K562 (cell line): Measurements from ENCODE around the gene HGD. TPM values are rescaled to one million over a fixed set of nuclear protein-coding genes. Genes with fewer than 3 reads are reported as not detected.
A peak's percentile ranks its signal among the peaks of the same experiment; 100 is the strongest.

Experiments
- ATAC-seq: fragments of 200-7000 bp; cut with Tn5 transposase; 3 replicates; pipeline ENCODE4 v1.9.1; 2020; ENCODE audit warnings: moderate library complexity
- BruUV-seq: library from RNA; stranded (reverse); fragments of 400-500 nt; replicated peaks from 2 replicates; lab custom pipeline; 2021; lab: Mats Ljungman, UMichigan
- CTCF ChIA-PET: fragments of 300-600 bp; formaldehyde crosslinking; extraction: SDS; loops from one replicate; lab custom pipeline; 2021; ENCODE audit warnings: low intra/inter-chr PET ratio; lab: Yijun Ruan, JAX
- POLR2A ChIA-PET: fragments of 300-600, 350-650 bp; sonication (Branson Sonifier 250); formaldehyde crosslinking; extraction: SDS; loops from one replicate; lab custom pipeline; 2021; ENCODE audit warnings: antibody characterized with exemption, inconsistent platforms; lab: Yijun Ruan, JAX
- DNase-seq, 4 experiments: peaks; one replicate each; pipeline versions ENCODE4 v3.0.0 to v3.0.0-alpha.2; 2011 to 2018; ENCODE audit warnings: low spot score in 3 of 4, mixed read lengths in 3 of 4; ENCODE audit errors: extremely low read depth in 1 of 4
- FAIRE-seq: peaks from 2 replicates; lab custom pipeline; 2011; peaks lifted over from hg19 to GRCh38; lab: Jason Lieb, UNC
- H2AFZ ChIP-seq: 2 replicates; pipeline ENCODE4 v1.6.0; 2011; ENCODE audit warnings: low read depth, low read length, control low read depth, inconsistent platforms
- H3K27ac ChIP-seq: fragments of 200-600 bp; 3 replicates; pipeline ENCODE4 v1.8.0; 2011; ENCODE audit warnings: low read depth, mild to moderate bottlenecking, control low read depth, inconsistent platforms, low read length, moderate library complexity, mixed read lengths; ENCODE audit errors: extremely low read depth
- H3K27me3 ChIP-seq, 2 experiments: fragments of 300-600 bp in 1 of 2; 2 replicates in 1 of 2; 3 replicates in 1 of 2; pipeline versions ENCODE4 v1.6.0 to v1.8.0; 2011; ENCODE audit warnings: inconsistent platforms in 2 of 2, low read length in 2 of 2, mild to moderate bottlenecking in 1 of 2, mixed read lengths in 1 of 2, moderate library complexity in 1 of 2; ENCODE audit not compliant: control insufficient read depth in 2 of 2, insufficient read depth in 2 of 2
- H3K36me3 ChIP-seq: fragments of 300-600 bp; 3 replicates; pipeline ENCODE4 v1.8.0; 2011; ENCODE audit warnings: mild to moderate bottlenecking, low read length, inconsistent platforms; ENCODE audit not compliant: control insufficient read depth, insufficient read depth
- H3K4me1 ChIP-seq, 2 experiments: fragments of 200-600 bp in 1 of 2; replicated peaks in 1 of 2; 2 replicates in 1 of 2; 3 replicates in 1 of 2; pipeline versions ENCODE4 v1.5.1 to v1.8.0; 2011; ENCODE audit warnings: inconsistent platforms in 2 of 2, low read length in 2 of 2, mild to moderate bottlenecking in 1 of 2, mixed read lengths in 1 of 2, moderate library complexity in 1 of 2; ENCODE audit not compliant: control insufficient read depth in 2 of 2, insufficient read depth in 2 of 2
- H3K4me2 ChIP-seq: 2 replicates; pipeline ENCODE4 v1.6.1; 2011; ENCODE audit warnings: low read length, control low read depth, inconsistent platforms, mixed read lengths; ENCODE audit not compliant: insufficient read depth
- H3K4me3 ChIP-seq: fragments of 200-600 bp; sonication (generic), shearing (Covaris generic); 2 replicates; pipeline ENCODE4 v1.5.1; 2016; ENCODE audit warnings: control low read depth, inconsistent platforms
- H3K79me2 ChIP-seq: fragments of 200-600 bp; 3 replicates; pipeline ENCODE4 v1.8.0; 2011; ENCODE audit warnings: low read length, inconsistent platforms; ENCODE audit not compliant: control insufficient read depth, insufficient read depth
- H3K9ac ChIP-seq, 2 experiments: 2 replicates each; pipeline versions ENCODE4 v1.6.0 to v1.6.1; 2011; ENCODE audit warnings: low read depth in 2 of 2, low read length in 2 of 2, control low read depth in 1 of 2, inconsistent platforms in 1 of 2, mild to moderate bottlenecking in 1 of 2, mixed read lengths in 1 of 2; ENCODE audit not compliant: insufficient read depth in 1 of 2
- H3K9me1 ChIP-seq: one replicate; pipeline ENCODE4 v1.6.0; 2011; ENCODE audit warnings: inconsistent platforms, mild to moderate bottlenecking, low read length, moderate library complexity; ENCODE audit not compliant: control insufficient read depth, insufficient read depth
- H3K9me3 ChIP-seq: replicated peaks from 2 replicates; pipeline ENCODE4 v1.5.1; 2011; ENCODE audit warnings: low read depth, low read length, inconsistent platforms; ENCODE audit not compliant: control insufficient read depth, insufficient read depth
- H4K20me1 ChIP-seq: replicated peaks from 2 replicates; pipeline ENCODE4 v1.6.1; 2011; ENCODE audit warnings: low read length, inconsistent platforms, mixed read lengths; ENCODE audit not compliant: control insufficient read depth, insufficient read depth
- BDP1 ChIP-seq: IDR thresholded peaks from 3 replicates; pipeline ENCODE4 v1.6.1; 2011; ENCODE audit not compliant: insufficient read length, insufficient read depth
- CUX1 ChIP-seq: fragments of 200-800 bp; sonication (Bioruptor generic); IDR thresholded peaks from 2 replicates; pipeline ENCODE4 v1.6.1; 2016; ENCODE audit warnings: missing genetic modification characterization, missing compliant biosample characterization
- ETS2 ChIP-seq: IDR thresholded peaks from 2 replicates; pipeline ENCODE4 v1.6.1; 2016; ENCODE audit warnings: borderline replicate concordance, missing genetic modification characterization, mild to moderate bottlenecking, moderate library complexity, missing compliant biosample characterization; ENCODE audit not compliant: poor library complexity, severe bottlenecking
- EWSR1 ChIP-seq: fragments of 450-650 bp; IDR thresholded peaks from 2 replicates; pipeline ENCODE4 v1.6.1; 2018; ENCODE audit warnings: borderline replicate concordance, mild to moderate bottlenecking, low read depth, moderate library complexity; ENCODE audit not compliant: partially characterized antibody
- FOXJ3 ChIP-seq: sonication (generic); formaldehyde crosslinking; IDR thresholded peaks from 2 replicates; pipeline ENCODE4 v1.4.0; 2020; ENCODE audit warnings: mild to moderate bottlenecking, missing genetic modification reagents
- HEY1 ChIP-seq: fragments of 250-450 bp; sonication (Bioruptor Pico); IDR thresholded peaks from 2 replicates; pipeline ENCODE4 v1.5.0; 2020; ENCODE audit warnings: mild to moderate bottlenecking, moderate library complexity, borderline replicate concordance
- POU5F1 ChIP-seq: fragments of 150-350 bp; IDR thresholded peaks from 2 replicates; pipeline ENCODE4 v1.6.1; 2014; ENCODE audit warnings: borderline replicate concordance, low read length, low read depth, mild to moderate bottlenecking; ENCODE audit not compliant: partially characterized antibody
- SMAD3 ChIP-seq: fragments of 450-650 bp; formaldehyde crosslinking; conservative IDR thresholded peaks from 2 replicates; pipeline ENCODE4 v1.4.0; 2020; ENCODE audit warnings: mild to moderate bottlenecking
- ZKSCAN3 ChIP-seq: fragments of 250-450 bp; sonication (Bioruptor Pico); IDR thresholded peaks from 2 replicates; pipeline ENCODE4 v1.4.0; 2020
- WGBS: fragments of 100-300 bp; shearing (Covaris generic); methylation state at CpG from one replicate; pipeline ENCODE4 v1.1.6; 2016; ENCODE audit warnings: low coverage, mixed read lengths; ENCODE audit not compliant: insufficient coverage; ENCODE audit errors: missing lambda C conversion rate; 5-methylcytosine and 5-hydroxymethylcytosine counted together
- in situ Hi-C: fragments of 300-500 bp; cut with MboI; formaldehyde crosslinking; loops from 4 replicates; pipeline ENCODE4 v1.15.0; 2018; ENCODE audit warnings: inconsistent platforms, mixed read lengths
- intact Hi-C: fragments of 100-400 bp; cut with micrococcal nuclease; formaldehyde crosslinking; loops from 2 replicates; pipeline ENCODE4 v1.14.2; 2022
- polyA plus RNA-seq, 8 experiments: library from polyadenylated mRNA; depleted of rRNA in 4 of 8; stranded (reverse) in 5 of 8; unstranded in 3 of 8; fragments of >200 nt; fragmentation: Nextera tagmentation in 2 of 8; fragmentation: Illumina TruSeq in 1 of 8; extraction: Ambion mirVana in 2 of 8; extraction: Trizol in 1 of 8; gene quantifications; 2 replicates each; pipeline versions ENCODE4 v1.2.1 to v1.2.3, GENCODE V29; 2011 to 2014; ENCODE audit warnings: inconsistent platforms in 1 of 8, missing spikeins in 1 of 8
- total RNA-seq, 7 experiments: library from RNA; depleted of rRNA in 6 of 7; stranded (reverse); fragments of >200 nt in 6 of 7; fragmentation: Illumina TruSeq in 2 of 7; extraction: Trizol in 2 of 7; gene quantifications; 2 replicates each; pipeline versions ENCODE4 v1.2.1 to v1.2.3, GENCODE V29; 2011 to 2021; ENCODE audit warnings: low replicate concordance in 1 of 7
- TF ChIP-seq, protein P1 (sequence below): sonication (generic); formaldehyde crosslinking; IDR thresholded peaks from 2 replicates; pipeline ENCODE4 v1.9.0; 2022; ENCODE audit warnings: mild to moderate bottlenecking, missing genetic modification reagents
- TF ChIP-seq, protein P2 (sequence below): fragments of 250-450 bp; sonication (Bioruptor Pico); IDR thresholded peaks from 2 replicates; pipeline ENCODE4 v1.5.0; 2021; ENCODE audit warnings: mild to moderate bottlenecking, borderline replicate concordance

HGD gene
- total and polyA plus RNA-seq, 9 of the 15 experiments (the other 6 are each of a cell fraction or from before 2014, with no cell fraction given), result 0.08 to 0.25 (median 0.17) TPM; not detected in 4

DNA sequence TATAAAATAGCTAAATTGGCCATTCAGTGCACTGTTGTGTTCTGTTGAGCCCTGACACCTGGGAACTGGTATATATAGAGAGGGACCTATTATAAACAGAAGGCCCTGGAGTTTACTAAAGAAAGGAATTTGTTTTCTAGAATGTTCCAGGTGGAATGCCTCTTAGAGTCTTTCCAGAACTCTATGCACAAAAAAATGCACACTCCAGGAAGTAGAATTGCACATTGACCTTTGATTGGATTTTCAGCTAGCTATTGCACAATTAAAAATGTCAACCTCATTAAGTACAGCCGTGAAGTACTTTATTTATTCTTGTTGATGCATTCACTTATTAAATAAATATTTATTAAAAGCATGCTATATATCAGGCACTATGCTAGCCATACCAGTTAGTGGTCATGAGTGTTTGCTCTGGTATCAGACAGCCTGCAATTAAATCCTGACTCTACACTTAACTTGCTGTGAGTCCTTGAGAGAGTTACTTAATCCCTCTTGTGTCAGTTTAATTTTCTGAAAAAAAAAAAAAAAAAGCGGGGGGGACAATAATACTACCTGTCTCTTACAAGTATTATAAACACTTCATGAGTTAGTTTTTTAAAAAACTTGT lies 45.1 kb downstream of the HGD start (continued):
- TF ChIP-seq CUX1 (CRISPR knock-in tag) (no peak), EWSR1 (no peak)
- TF ChIP-seq, all 486 proteins: peak for 0

DNA sequence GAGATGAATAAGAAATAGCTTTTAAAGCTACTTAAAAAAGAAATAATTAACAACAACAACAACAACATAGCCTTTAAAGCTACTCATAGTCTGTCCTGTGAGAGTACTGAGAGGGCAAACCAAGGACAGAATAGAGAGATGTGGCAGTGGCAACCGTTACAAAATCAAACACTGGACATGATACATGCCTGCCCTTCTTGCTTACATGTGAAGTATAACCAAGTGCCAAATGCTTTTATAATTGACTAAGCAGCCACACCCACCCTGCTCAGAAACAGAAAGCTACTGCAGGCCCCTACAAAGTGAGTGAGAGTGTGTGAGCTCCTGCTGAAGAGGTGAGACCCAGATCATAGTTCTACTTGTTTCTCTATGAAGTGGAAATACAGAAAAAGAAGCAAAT lies 47.5 kb downstream of the HGD start:
- DNase-seq, result no peak
- ChIA-PET POLR2A (interaction anchor here (1.4 kb wide), 1 partner anchor 38 kb away, joined by 5 read pairs; the partner anchor contains the start of gene NDUFB4), CTCF (no interaction called here)
- no TSS peak for BruUV-seq
- Histone ChIP-seq H3K27me3 (no peaks in the 10 kb centered on the region), H4K20me1 (no peaks in the 10 kb centered on the region), H3K4me3 (no peak overlapping the region), H3K9ac (no peak overlapping the region), H2AFZ (peak overlapping the region; percentile 32; the same call in 1 of the 2 replicates), H3K9me3 (no peaks in the 10 kb centered on the region), H3K79me2 (no peaks in the 10 kb centered on the region), H3K27ac (no peak overlapping the region), H3K4me1 (no peaks in the 10 kb centered on the region), H3K4me2 (no peak overlapping the region), H3K9me1 (no peaks in the 10 kb centered on the region), H3K36me3 (no peaks in the 10 kb centered on the region)
- 0% methylated on average over 1 of the region's 1 CpG for WGBS
- in situ Hi-C loops, result no loop called here
- no peak for ATAC-seq
- FAIRE-seq, result no peak
- intact Hi-C loops, result no loop called here
- TF ChIP-seq FOXJ3 (CRISPR knock-in tag) (no peak), POU5F1 (no peak), HEY1 (CRISPR knock-in tag) (no peak), ETS2 (tag) (no peak), SMAD3 (CRISPR knock-in tag) (no peak), ZKSCAN3 (no peak), BDP1 (no peak)
- TF ChIP-seq, protein P1, sequence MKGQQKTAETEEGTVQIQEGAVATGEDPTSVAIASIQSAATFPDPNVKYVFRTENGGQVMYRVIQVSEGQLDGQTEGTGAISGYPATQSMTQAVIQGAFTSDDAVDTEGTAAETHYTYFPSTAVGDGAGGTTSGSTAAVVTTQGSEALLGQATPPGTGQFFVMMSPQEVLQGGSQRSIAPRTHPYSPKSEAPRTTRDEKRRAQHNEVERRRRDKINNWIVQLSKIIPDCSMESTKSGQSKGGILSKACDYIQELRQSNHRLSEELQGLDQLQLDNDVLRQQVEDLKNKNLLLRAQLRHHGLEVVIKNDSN (CRISPR knock-in tag), result no peak
- TF ChIP-seq, protein P2, sequence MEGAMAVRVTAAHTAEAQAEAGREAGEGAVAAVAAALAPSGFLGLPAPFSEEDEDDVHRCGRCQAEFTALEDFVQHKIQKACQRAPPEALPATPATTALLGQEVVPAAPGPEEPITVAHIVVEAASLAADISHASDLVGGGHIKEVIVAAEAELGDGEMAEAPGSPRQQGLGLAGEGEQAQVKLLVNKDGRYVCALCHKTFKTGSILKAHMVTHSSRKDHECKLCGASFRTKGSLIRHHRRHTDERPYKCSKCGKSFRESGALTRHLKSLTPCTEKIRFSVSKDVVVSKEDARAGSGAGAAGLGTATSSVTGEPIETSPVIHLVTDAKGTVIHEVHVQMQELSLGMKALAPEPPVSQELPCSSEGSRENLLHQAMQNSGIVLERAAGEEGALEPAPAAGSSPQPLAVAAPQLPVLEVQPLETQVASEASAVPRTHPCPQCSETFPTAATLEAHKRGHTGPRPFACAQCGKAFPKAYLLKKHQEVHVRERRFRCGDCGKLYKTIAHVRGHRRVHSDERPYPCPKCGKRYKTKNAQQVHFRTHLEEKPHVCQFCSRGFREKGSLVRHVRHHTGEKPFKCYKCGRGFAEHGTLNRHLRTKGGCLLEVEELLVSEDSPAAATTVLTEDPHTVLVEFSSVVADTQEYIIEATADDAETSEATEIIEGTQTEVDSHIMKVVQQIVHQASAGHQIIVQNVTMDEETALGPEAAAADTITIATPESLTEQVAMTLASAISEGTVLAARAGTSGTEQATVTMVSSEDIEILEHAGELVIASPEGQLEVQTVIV (CRISPR knock-in tag), result no peak
